DND-41 (cell line): ENCODE results near the gene TPPP.

ENCODE experiments used
- CTCF ChIP-seq: IDR thresholded peaks from 2 replicates; pipeline ENCODE4 v1.5.1; 2012; ENCODE audit warnings: borderline replicate concordance, low read length, moderate library complexity, mild to moderate bottlenecking; ENCODE audit not compliant: poor library complexity, severe bottlenecking; ENCODE audit errors: extremely low read depth
- EZH2 ChIP-seq: IDR thresholded peaks from 3 replicates; pipeline ENCODE4 v1.6.1; 2012; ENCODE audit warnings: borderline replicate concordance, low read depth, mild to moderate bottlenecking, moderate library complexity, low read length, inconsistent platforms; ENCODE audit not compliant: severe bottlenecking

GRCh38 chr5:655406-655805, 37.7 kb downstream of the TPPP start:
- TF ChIP-seq CTCF = no peak
- no peak for TF ChIP-seq EZH2
